Stimulated activated CD4-positive, alpha-beta T cell treated with anti-CD3 and anti-CD28 coated beads, Interleukin-1b, Interleukin-23, amount 100 ng/mL, for 1 hour (primary cell): ENCODE data around the gene FGF23.
"Not testable (repeated sequence)": the region's sequence is repeated elsewhere in the genome, so short reads cannot be mapped to it uniquely, and the experiment has no call there.

Experiments
- DNase-seq, 2 donors: peaks; one replicate each; pipeline ENCODE4 v3.0.0-alpha.2; 2020; ENCODE audit warnings: low read depth in 2 of 2

The FGF23 gene

GRCh38 chr12:4379405-4379804, at the start of gene FGF23:
FGF23 (minus strand) TSS chr12:4379712; CDS start chr12:4379582, 130 bp downstream.
- DNase-seq, result no peak

GRCh38 chr12:4424422-4424821, 44.9 kb upstream of the FGF23 start:
- no peak for DNase-seq

GRCh38 chr12:4423528-4424195, 44.1 kb upstream of the FGF23 start:
- no peak for DNase-seq

GRCh38 chr12:4422985-4423384, 43.5 kb upstream of the FGF23 start:
- DNase-seq, result no peak

- DNase-seq, result no peak
Observed at GRCh38 chr12:4421590-4422031, 42.1 kb upstream of the FGF23 start.

DNA sequence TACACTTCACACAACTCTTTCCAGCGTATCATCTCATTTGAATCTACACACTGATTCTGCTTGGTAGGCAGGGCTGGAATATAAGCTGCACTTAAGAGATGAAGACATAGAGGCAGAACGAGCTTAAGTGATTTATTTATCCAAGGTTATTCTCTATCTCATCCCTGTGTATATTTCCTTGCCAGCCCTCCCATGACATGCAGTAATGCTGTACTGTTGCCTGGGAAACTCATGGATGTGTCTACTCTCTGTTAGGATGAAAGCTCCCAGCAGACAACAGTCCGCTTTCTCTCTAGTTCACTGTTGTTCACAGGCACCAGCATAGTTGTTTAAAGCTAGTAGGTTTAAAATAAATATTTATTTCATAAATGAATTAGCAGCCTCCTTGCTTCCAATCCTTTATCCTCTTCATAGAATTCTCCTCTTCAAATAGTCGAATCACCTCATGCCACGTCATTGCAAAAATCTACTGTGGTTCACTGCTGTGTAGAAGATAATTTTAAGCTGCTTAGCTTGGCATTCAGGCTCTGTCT, 40.7 kb upstream of the FGF23 start:
- DNase-seq, result no peak

- DNase-seq, result no peak
Observed at GRCh38 chr12:4418913-4419312, 39.4 kb upstream of the FGF23 start.

DNA sequence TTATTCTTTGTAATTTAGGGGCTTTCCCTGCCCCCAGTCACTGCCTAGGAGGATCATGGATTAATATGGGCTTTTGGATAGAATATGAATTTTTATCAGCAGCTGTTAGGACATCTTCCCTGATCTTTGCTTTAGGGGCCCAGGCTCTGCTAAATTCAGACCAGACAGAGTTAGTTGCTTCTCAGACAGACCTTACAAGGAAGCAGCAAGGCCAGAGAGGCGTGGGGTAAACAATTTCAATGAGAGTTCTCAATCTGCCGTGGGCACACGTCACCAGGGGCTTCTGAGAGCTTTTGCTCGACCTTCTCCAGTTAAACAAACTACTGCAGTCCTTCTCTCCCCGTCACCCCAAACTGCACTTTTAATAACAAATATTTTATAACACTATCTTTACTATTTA, 38.4 kb upstream of the FGF23 start:
- no peak for DNase-seq

- DNase-seq, result no peak
Observed at GRCh38 chr12:4417455-4417854, 37.9 kb upstream of the FGF23 start.

- DNase-seq, result no peak
Observed at GRCh38 chr12:4416276-4416675, 36.8 kb upstream of the FGF23 start.

GRCh38 chr12:4412465-4412864, 33.0 kb upstream of the FGF23 start:
- DNase-seq, result no peak

GRCh38 chr12:4412056-4412455, 32.5 kb upstream of the FGF23 start:
- no peak for DNase-seq

DNA sequence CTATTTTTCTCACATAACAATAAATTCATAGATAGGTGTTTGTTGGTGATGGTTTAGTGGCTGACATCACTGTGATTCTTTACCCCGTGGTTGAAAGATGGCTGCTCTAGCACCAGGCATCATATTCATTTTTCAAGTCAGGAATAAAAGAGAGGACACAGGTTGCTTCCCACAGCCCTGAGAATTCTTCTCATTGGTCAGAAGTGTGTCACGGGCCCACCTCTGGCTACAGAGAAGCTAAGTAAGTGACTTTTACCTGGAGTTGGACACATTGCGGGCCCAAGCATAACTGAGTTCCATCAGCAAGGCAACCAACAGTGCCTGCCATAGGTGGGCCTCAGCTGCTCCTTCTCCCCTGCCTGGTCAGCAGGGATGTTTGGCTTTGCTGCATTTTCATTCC, 27.6 kb upstream of the FGF23 start:
- no peak for DNase-seq

GRCh38 chr12:4404877-4405637, 25.5 kb upstream of the FGF23 start:
- DNase-seq, result not testable (repeated sequence)

DNA sequence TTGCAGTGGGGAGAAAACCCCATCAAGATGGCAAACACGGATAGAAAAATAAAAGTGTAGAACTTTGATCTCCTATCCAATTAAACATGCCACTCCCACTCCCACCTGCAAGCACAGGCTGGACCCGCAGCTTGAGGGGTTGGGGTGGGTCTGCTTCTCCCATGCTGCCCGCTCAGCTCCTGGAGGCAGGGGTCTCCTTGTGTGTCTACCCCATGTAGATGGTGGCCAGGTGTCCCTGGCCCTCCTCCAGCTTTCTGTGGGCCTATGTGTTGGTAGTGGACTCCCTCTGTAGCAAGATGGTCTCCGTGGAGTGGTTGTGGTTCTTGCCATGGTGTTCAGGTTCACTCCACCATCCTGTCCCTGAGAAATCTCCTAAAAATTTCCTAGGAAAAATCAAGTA, 23.5 kb upstream of the FGF23 start:
- DNase-seq, result no peak

DNA sequence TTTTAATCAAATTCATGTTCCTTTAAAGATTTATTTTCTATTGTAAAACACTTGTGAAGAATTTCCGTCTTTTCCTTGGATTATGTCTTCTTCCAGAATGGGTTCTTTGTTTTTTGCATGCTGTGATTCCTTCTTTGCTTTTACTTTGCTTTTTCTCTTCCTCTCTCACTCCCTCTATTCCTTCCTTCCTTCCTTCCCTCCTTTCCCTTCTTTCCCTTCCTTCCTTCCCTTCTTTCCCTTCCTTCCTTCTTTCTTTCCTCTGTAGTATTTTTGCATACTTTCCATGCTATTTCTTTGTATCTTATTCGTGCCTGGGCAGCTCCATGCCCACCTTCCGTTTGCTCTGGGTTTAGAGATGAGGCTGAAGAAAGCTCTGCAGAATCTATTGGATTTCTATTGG, 21.6 kb upstream of the FGF23 start:
- DNase-seq, result no peak

DNA sequence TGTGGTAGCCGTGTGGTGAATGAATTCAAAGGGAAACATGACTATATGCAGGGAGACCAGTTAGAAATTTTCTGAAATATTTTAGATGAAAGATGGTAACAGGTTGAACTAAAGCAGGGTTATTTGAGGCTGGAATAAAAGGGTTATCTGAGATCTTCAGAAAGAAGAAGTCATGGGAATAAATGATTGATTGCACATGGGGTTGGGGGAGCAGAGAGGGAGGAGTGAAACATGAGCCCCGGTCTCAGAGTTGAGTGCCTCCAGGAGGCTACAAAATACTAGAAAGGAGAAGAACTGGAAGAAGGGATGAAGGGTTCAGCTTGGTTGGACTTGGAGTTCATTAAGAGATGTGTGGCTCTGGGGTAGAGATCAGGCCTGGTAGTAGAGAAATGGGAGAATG, 16.3 kb upstream of the FGF23 start:
- DNase-seq, result no peak

GRCh38 chr12:4393211-4393610, 13.7 kb upstream of the FGF23 start:
- DNase-seq, result no peak

- DNase-seq, result no peak
Observed at GRCh38 chr12:4392223-4392742, 12.8 kb upstream of the FGF23 start.

DNA sequence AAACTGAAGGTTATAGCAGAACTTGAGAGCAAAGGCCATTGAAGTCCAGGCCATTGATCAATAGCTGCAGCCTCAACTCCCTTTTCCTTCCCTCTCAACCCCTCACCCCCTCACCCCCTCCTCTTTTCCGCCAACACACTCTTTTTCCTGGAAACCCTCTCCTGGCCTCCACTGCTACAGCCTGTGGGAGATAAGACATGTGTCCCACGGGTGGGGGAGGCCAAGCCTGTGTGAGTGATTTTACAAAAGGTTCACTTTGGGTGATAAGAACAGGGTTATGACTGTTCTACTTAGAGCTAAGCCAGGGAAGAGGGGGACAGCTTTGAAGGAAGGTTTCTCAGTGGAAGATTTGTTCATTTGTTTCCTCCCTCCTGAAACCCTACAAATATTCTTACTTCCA, 9.2 kb upstream of the FGF23 start:
- no peak for DNase-seq

DNA sequence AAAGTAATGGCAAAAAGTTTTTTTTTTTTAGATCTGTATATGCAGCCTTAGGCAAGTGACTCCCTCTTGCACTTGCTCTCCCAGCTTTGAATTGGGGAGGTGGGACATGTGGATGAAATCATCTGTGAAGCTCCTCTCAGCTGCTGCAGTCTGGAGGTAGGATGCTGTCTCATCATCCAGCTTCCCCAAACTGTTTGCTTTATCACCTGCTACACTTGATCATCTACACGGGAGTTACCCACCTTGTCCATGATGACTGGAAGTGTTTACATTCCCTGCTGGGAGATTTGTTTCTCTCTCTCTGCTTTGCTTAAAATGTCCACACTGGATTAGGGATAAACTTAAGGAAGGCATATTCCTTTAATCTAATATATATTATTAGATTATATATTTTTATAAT, 8.5 kb upstream of the FGF23 start:
- no peak for DNase-seq

GRCh38 chr12:4387607-4388006, 8.1 kb upstream of the FGF23 start:
- no peak for DNase-seq

GRCh38 chr12:4386801-4387200, 7.3 kb upstream of the FGF23 start:
- no peak for DNase-seq
